HG03558 (cell line): ENCODE measurements around the gene ARF3.

Source experiments
- ATAC-seq: cut with Tn5 transposase; IDR thresholded peaks from one replicate; pipeline ENCODE4 v1.9.1; 2021; ENCODE audit warnings: moderate number of reproducible peaks; ENCODE audit not compliant: unreplicated experiment; ENCODE audit errors: extremely low read depth

The ARF3 gene

DNA sequence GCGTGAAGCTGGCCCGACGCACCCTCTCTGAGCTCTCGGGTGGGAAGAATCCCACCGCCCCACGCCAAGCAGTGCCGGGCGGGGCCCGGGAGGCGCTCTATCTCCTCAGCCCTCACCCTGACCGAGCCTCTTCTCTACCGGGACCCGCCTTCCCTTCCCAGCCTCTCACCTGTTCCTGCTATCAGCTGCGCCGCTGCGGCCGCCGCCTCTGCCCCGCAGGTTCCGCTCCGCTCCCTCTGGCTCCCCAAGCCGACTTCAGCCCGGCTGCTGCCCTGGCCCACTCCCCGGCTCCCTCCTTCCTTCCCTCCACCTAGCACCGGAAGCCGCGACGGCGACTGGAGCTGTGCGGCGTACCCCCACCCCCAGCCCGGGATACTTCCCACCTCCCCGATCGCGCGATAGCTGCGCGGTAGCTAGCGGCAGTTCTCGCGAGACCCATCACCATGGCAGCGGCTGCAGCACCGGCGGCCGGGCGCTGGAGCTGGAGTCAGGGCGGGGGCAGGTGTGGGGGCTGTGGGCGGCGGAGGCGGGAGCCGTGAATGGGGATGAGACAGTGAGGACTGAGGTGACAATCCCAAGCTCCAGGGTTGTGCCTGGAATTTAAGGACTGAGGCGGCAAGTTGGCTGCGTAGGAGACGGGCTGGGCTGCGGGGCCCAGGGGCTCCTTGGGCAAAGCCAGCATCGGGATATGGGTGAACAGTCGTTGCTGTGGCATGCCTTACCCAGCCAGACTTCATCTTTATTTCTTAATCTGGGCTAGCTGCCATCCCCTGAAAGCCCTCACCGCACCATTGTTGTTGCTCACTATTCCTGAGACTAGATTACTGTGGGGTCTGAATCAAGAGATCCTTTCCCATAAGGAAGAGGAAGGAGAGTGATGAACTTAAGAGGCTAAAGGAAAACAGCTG lies at the start of gene ARF3:
ARF3 (minus strand) TSS at position 347 of the 908 bp plus-strand sequence. CDS start 16,392 bp downstream, outside the sequence.
- ATAC-seq = no peak

DNA sequence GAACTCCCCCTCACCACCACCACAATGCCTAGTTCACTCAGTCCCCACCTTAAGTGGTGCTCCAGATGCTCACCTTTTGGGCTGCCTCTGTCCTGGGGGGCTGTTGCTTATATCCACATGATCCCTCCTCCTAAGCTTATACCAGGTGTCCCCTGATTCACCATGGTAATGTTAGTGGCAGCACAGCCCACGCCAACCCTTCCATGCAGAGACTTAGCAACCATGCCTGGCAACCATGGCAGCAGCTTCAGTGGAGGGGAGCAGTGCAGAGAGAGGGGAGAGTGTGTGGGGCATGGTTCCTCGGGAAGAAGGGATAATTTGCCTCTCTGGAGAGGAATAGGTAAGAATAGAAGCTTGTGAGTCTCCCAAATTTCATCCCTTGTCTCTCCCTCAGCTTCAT lies 43.1 kb upstream of the ARF3 start:
- no peak for ATAC-seq

DNA sequence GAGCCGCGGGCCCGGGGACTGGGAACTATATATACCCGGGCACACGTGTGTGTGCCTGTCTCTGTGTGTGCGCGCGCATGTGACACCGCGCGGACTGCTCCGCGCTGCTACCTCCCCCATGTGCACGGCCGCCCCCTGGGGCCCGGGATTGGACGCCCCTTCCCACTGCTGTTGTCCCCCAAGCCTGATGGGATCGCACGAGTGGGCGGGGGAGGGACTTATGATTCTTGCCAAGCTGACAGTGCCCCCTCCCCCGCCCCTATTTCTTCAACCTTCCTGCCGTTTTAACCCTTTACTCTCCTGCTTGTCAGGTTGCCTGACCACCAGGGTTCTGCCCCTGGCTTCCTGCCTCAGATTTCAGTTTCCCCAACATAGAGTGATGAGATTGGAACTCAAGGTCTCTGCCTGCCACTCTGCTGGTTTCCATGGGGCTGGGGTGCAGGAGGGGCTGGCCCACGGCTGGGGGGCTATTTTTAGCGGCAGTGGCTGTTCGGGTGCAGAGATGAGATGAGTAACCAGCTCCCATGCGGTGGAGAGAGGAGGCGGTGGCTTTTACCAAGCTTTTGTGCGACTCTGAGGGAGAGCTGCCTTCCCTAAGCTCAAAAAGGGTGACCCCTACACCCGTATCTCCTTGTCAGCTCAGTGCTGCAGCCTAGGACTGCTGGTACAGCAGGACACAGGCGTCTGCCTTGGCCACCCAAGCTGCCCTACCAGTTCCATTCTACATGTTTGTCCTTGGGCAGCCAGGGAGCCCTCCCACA lies 42.3 kb upstream of the ARF3 start, which contains the start of gene DDN:
DDN (minus strand) TSS at position 5 of the 761 bp plus-strand sequence. CDS start 88 bp downstream, outside the sequence.
- ATAC-seq = no peak

DNA sequence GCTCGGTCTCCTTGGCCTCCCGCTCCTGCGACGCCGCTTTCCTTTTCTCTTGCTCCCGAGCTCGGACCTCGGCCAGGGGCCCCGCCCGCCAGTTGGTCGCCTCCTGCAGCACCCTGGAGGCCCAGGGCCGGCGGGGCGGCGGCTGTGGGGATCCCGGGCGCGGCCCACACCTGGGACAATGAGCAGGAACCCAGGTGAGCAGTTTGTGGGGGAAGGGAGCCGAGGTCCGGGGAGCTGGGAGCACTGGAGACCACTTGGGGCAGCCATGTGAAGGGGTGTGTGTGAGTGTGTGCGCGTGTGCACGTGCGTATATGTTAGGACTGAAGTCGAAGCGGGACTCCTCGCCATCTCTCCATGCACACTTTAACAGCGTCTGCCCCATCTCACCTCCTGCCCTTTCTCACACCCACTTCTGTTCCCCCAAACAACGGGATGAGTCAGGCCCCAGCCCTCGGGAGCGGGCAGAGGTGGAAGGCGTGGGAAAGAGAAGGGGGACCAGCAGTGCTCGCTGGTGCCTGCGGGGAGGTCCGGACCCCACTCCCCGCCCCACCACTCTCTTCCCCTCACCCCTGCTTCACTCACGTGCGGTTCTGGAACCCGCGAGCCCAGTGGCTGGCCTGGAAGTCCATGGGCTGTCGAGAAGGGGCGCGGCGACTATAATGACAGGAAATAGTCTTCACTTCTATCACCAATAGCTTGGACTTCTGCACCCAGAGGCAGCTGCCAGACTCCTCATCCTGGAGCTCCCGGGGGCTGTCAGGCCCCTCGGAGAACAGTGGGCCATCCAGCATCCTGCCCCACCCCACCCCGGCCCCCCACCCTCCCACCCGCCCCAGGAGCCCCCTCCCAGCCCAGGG lies 41.4 kb upstream of the ARF3 start:
- ATAC-seq = no peak

DNA sequence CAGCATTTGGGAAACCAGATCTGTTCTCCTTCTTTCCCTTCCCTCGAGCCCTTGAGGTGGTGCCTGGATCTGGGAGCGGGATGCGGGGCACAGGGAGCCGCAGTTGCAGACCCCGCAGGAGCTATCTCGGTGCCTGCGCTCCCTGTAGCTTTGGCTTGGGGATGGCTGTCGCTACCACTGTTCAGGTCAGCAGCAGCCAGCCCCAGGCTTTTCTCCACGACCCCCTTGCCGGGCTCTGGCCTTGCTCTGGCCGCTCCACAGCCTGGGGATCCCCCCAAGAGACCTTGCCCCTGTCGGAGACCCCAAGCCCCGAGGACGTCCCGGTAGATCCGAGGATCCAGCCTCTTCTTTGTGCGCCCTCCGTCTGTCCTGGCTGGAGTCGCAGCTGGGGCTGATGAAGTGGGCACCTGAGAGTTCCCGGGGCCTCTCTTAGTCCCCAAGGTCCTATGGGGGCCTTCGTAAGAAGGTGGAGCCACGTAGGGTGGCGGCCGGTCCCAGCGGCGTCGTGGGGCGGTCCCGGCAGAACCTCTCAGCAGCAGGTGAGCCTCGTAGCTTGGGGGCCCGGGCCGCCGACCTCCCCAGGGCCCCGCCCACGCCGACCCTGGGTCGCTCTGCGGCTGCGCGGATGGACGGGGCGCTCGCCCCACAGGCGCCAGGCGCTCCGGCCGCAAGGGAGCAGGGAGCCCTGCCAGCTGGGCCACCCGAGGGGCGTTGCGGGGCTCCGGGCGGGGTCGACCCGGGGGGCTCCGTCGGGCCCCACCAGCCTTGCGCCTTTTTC lies 40.6 kb upstream of the ARF3 start:
- ATAC-seq = no peak

DNA sequence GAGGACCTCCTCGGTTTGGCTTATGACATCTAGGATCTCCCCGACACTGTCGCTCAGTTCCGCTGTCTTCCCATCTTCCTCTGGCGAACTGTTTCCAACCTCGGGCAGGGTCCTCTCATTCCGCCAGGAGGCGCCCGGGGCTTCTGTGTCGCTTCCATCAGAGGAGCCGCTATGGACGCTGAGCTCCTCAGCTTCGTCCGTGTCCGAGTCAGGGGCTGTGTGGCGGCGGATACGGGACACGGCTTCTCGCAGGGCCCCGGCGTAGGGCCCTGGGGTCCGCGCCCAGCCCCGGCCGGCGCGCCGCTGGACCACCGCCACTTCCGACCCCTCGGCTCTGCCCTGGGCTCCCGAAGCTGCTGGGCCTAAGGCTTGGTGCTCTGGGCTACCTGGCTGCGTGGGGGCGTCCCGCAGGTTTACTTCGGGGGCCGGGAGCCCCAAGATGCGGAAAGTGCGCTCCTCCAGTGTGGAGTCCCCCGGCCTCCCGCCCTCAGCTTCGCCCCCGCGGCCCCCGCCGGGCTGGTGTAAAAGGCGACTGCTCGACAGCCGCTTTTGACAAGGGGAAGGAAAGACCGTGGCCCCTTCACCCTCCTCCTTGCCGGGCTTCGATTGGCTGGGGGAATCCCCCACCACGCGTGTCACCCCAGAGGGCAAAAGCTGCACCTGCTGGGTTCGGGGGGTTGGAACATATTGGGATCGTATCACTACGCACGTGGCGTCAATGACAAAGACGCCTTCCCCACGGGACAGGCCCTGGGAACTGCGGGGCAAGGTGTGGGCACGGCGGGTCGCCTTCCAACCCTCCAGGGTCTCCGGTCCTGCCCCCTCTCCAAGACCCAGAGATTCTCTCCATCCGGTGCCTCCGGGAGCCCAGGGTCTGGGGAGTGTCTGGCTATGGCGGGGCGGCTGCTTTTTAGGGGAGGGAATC lies 39.8 kb upstream of the ARF3 start:
- no peak for ATAC-seq

DNA sequence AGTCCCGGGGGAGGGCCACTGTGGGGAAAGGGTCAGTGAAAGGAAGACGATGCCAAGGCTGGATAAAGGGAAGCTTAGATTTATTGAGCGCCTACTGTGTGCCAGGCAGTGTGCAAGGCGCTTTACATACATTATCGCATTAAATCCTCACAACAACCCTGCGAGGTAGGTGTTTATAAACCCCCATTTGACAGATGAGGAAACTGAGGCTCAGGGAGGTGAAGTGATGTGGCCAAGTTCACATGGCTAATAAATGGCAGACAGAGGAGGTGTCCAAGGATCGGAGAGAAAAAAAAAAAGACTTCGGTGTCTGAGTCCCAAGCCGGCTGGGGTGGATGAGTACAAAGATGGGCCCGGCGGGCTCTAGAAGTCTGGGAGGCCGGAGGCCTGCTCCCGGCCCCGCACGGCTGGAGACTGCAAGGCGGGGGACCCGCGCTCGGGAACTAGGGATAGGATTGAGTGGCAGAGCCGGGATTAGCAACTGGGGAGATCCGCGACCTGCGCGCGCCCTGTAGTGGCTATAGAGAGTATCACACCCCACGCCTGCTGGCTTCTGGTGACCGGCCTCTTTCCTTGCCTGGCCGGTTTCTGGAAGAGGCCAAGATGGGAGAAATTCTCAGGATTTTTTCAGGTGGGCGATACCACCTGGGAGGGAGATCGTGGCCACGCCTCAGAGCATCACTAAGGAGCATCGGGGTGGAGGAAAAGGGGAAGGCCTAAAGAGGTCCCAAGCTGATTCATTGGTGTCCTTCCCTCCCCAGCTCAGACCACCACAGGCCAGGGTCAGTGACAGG lies 38.0 kb upstream of the ARF3 start:
- no peak for ATAC-seq

DNA sequence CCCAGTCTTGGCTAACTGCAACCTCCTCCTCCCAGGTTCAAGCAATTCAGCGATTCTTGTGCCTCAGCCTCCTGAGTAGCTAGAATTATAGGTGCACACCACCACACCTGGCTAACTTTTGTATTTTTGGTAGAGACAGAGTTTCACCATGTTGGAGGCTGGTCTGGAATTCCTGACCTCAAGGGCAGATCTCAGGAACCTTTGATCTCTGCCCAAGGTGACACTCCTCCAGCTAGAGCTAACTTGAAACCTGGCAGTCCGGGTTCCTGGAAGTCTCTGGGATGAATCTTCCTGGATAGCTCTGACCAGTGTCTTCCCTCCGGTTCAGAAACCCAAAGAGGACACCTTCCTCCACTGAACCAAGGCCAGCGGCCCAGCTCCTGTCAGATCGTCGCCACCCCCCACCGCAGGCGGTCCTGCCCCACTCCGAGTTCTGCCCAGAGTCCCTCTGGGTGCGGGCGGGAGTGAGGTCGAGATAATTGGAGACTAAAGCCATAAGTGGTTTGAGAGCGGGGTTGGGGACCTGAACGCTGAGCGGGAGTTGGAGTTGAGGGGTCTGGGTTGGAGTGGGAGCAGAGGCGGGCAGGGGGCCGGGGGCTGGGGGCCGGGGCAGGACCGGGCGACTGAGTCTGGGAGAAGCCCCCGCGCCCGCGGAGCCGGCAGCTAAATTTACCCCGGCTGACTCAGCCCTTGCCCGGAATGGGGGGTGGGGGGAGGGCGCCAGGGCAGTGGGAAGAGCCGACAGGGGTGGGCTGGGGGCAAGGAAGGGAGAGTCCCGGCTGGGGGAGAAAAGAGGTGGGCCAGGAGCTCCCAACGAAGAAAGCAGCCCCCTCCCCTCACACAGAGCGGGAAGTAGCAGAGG lies 37.2 kb upstream of the ARF3 start:
- ATAC-seq = no peak

DNA sequence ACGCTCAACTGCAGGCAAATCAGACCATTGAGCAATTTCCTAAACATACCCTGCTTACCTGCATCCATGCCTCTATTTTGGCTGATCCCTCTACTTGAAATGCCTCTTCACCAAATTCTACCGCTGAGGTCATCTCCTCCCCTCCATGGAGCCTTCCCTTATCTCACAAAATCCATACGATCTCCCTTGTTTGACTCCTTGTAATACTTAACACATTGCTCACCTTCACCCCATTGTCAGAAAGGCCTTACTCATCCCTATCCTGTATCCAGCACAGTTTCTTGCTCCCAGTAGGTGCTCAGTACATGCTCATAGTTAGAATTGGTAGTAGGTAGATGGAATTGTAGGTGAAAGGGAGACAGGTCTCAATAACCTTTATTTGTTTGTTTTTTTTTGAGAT lies 36.5 kb upstream of the ARF3 start:
- no peak for ATAC-seq

DNA sequence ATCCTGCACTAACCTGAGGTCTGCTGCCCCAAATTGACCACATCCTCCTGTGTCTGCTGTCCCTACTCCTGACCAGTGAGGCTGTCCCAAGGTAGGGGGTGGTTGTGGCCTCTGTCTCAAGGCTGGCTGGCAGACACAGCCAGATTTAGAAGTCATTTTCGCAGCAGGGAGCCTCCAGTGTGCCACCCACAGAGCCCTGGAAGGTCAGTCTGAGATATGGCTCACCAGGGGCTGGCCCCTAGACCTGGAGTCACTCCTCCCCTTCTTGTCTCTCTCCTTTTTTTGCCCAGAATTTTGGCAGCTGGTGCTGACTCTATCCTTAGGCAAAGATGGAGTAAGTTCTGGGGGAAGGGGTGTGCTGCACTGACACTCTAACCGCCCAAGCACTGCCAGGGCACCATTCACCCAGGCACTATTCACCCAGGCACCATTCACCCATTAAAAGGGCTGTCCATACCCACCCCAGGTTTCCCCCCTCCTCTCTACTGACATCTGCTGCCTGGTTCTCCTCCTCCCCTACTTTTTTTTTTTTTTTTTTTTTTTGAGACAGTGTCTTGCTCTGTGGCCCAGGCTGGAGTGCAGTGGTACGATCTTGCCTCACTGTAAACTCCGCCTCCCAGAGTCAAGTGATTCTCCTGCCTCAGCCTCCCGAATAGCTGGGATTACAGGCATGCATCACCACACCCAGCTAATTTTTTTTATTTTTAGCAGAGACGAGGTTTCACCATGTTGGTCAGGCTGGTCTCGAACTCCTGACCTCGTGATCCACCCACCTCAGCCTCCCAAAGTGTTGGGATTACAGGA lies 34.2 kb upstream of the ARF3 start:
- no peak for ATAC-seq

GRCh38 chr12:48990552-48990951 lies 33.3 kb upstream of the ARF3 start:
- no peak for ATAC-seq

DNA sequence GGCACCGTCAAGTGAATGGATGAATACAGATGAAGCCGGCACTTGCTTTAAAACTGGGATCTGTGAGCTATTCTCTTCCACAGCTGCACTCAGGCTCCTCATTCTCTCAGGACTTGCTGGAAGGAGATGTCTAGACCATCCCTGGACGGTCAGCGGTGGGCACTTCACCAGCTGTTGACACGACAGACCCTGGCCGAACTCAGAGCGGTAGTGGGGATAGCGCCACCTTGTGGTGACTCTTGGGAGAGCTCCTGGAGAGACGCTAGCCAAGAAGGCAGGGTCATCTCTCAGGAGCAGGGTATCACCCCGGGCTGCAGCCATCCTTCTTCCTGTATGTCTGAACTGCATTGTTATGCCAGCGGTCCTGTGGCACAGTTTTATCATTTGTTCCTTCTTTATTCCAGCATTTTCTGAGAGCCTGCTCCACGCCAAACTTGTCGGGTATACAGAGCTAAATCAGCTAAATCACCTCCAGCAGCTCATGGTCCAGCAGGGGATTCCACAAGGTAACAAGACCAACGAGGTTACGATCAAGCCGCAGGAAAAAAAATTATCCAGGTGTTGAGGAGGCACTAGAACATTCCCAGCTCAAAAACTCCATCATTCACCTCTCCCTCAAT lies 30.9 kb upstream of the ARF3 start:
- no peak for ATAC-seq

- no peak for ATAC-seq
These were observed 29.5 kb upstream of the ARF3 start for GRCh38 chr12:48986720-48987291.

GRCh38 chr12:48985901-48986300 lies 28.6 kb upstream of the ARF3 start:
- no peak for ATAC-seq

GRCh38 chr12:48985475-48985897 lies 28.2 kb upstream of the ARF3 start:
- no peak for ATAC-seq
